SK-N-SH (cell line): ENCODE measurements around the gene HS3ST4. TPM values are rescaled to one million over a fixed set of nuclear protein-coding genes. Genes with fewer than 3 reads are reported as not detected.

Experiments used
- CTCF ChIA-PET: fragments of 300-600, 350-600 bp; formaldehyde crosslinking; extraction: SDS; loops from one replicate; lab custom pipeline; 2021; lab: Yijun Ruan, JAX
- POLR2A ChIA-PET: fragments of 350-600 bp; sonication (Branson Sonifier 250); formaldehyde crosslinking; extraction: SDS; loops from one replicate; lab custom pipeline; 2020; ENCODE audit warnings: antibody characterized with exemption, inconsistent platforms; lab: Yijun Ruan, JAX
- DNase-seq: peaks from one replicate; pipeline ENCODE4 v3.0.0; 2012
- H2AFZ ChIP-seq: fragments of 200-600 bp; sonication (generic); 2 replicates; pipeline ENCODE4 v1.8.1; 2016; ENCODE audit warnings: antibody characterized with exemption, mild to moderate bottlenecking, low read depth
- H3F3A ChIP-seq: fragments of 200-600 bp; sonication (generic); replicated peaks from 2 replicates; pipeline ENCODE3; 2016; ENCODE audit warnings: antibody characterized with exemption, mild to moderate bottlenecking; ENCODE audit not compliant: insufficient read depth
- H3K27ac ChIP-seq, 2 experiments: fragments of 200-500 bp in 1 of 2; fragments of 200-600 bp in 1 of 2; sonication (Bioruptor generic) in 1 of 2; sonication (generic), shearing (Covaris generic) in 1 of 2; 2 replicates each; pipeline versions ENCODE4 v1.5.1 to v1.6.1; 2014 to 2016; ENCODE audit warnings: low read depth in 2 of 2, inconsistent platforms in 1 of 2, low read length in 1 of 2, mild to moderate bottlenecking in 1 of 2, mixed read lengths in 1 of 2
- H3K27me3 ChIP-seq: fragments of 200-600 bp; sonication (generic), shearing (Covaris generic); 2 replicates; pipeline ENCODE4 v1.6.1; 2016; ENCODE audit warnings: mixed run types; ENCODE audit not compliant: insufficient read depth
- H3K36me3 ChIP-seq, 2 experiments: fragments of 200-500 bp in 1 of 2; fragments of 200-600 bp in 1 of 2; sonication (Bioruptor generic) in 1 of 2; sonication (generic) in 1 of 2; replicated peaks in 1 of 2; 2 replicates each; pipeline versions ENCODE3 to v1.5.1; 2014 to 2016; ENCODE audit warnings: low read length in 1 of 2, mild to moderate bottlenecking in 1 of 2; ENCODE audit not compliant: insufficient read depth in 2 of 2, control insufficient read depth in 1 of 2
- H3K4me1 ChIP-seq, 2 experiments: fragments of 200-500 bp in 1 of 2; fragments of 200-600 bp in 1 of 2; sonication (Bioruptor generic) in 1 of 2; sonication (generic), shearing (Covaris generic) in 1 of 2; 2 replicates each; pipeline versions ENCODE4 v1.5.1 to v1.6.1; 2014 to 2016; ENCODE audit warnings: low read depth in 1 of 2, low read length in 1 of 2, mixed run types in 1 of 2; ENCODE audit not compliant: insufficient read depth in 2 of 2, control insufficient read depth in 1 of 2
- H3K4me2 ChIP-seq: fragments of 200-600 bp; sonication (generic), shearing (Covaris generic); 2 replicates; pipeline ENCODE4 v1.6.1; 2017; ENCODE audit warnings: mixed run types
- H3K4me3 ChIP-seq, 2 experiments: fragments of 200-500 bp in 1 of 2; fragments of 200-600 bp in 1 of 2; sonication (Bioruptor generic) in 1 of 2; sonication (generic), shearing (Covaris generic) in 1 of 2; 2 replicates each; pipeline versions ENCODE4 v1.5.1 to v1.8.1; 2014 to 2016; ENCODE audit warnings: low read depth in 2 of 2, inconsistent platforms in 1 of 2, low read length in 1 of 2, mild to moderate bottlenecking in 1 of 2, mixed read lengths in 1 of 2, moderate library complexity in 1 of 2
- H3K79me2 ChIP-seq: fragments of 200-600 bp; sonication (generic); 2 replicates; pipeline ENCODE4 v1.8.1; 2017; ENCODE audit warnings: mild to moderate bottlenecking; ENCODE audit not compliant: insufficient read depth
- H3K9ac ChIP-seq: fragments of 200-600 bp; sonication (generic); 2 replicates; pipeline ENCODE4 v1.6.1; 2017; ENCODE audit warnings: mixed run types
- H3K9me2 ChIP-seq: fragments of 200-600 bp; sonication (generic); 2 replicates; pipeline ENCODE4 v1.6.1; 2017; ENCODE audit warnings: mixed run types
- H3K9me3 ChIP-seq: fragments of 200-600 bp; sonication (generic); 2 replicates; pipeline ENCODE4 v1.6.1; 2017; ENCODE audit warnings: mixed run types, mild to moderate bottlenecking, moderate library complexity
- H4K20me1 ChIP-seq: fragments of 200-600 bp; sonication (generic); 2 replicates; pipeline ENCODE4 v1.6.1; 2017; ENCODE audit warnings: mild to moderate bottlenecking, mixed run types; ENCODE audit not compliant: insufficient read depth
- EZH2phosphoT487 ChIP-seq: fragments of 200-600 bp; sonication (generic); IDR thresholded peaks from 2 replicates; pipeline ENCODE4 v1.6.1; 2017; ENCODE audit warnings: low read depth, mixed run types, mild to moderate bottlenecking, antibody characterized with exemption, moderate library complexity, borderline replicate concordance
- FOSL2 ChIP-seq: IDR thresholded peaks from 2 replicates; pipeline ENCODE4 v1.4.0; 2012; ENCODE audit warnings: low read depth, mild to moderate bottlenecking, moderate library complexity, borderline replicate concordance
- FOXM1 ChIP-seq: IDR thresholded peaks from 2 replicates; pipeline ENCODE4 v1.4.0; 2012; ENCODE audit warnings: low read depth, mild to moderate bottlenecking
- MXI1 ChIP-seq: IDR thresholded peaks from 2 replicates; pipeline ENCODE4 v1.6.1; 2012; ENCODE audit warnings: mild to moderate bottlenecking, low read depth, low read length, improper control_type of control experiment
- NFIC ChIP-seq: IDR thresholded peaks from 2 replicates; pipeline ENCODE4 v1.4.0; 2012; ENCODE audit warnings: borderline replicate concordance
- NRF1 ChIP-seq: IDR thresholded peaks from 2 replicates; pipeline ENCODE4 v1.6.1; 2012; ENCODE audit warnings: low read depth, mild to moderate bottlenecking, low read length
- POLR2AphosphoS5 ChIP-seq: IDR thresholded peaks from 2 replicates; pipeline ENCODE4 v1.6.1; 2012; ENCODE audit warnings: low read depth, low read length
- RAD21 ChIP-seq: IDR thresholded peaks from 2 replicates; pipeline ENCODE4 v1.6.1; 2012; ENCODE audit warnings: mild to moderate bottlenecking, low read length
- RCOR1 ChIP-seq: fragments of 150-350 bp; IDR thresholded peaks from 2 replicates; pipeline ENCODE4 v1.6.1; 2017; ENCODE audit warnings: antibody characterized with exemption, low read length
- RFX5 ChIP-seq: IDR thresholded peaks from 2 replicates; pipeline ENCODE4 v1.6.1; 2012; ENCODE audit warnings: mild to moderate bottlenecking, improper control_type of control experiment, low read length
- RXRA ChIP-seq: IDR thresholded peaks from 2 replicates; pipeline ENCODE4 v1.4.0; 2012; ENCODE audit warnings: low read depth, mild to moderate bottlenecking, borderline replicate concordance
- SMC3 ChIP-seq: IDR thresholded peaks from 2 replicates; pipeline ENCODE4 v1.6.1; 2012; ENCODE audit warnings: low read depth, low read length, improper control_type of control experiment
- TAF1 ChIP-seq: IDR thresholded peaks from 2 replicates; pipeline ENCODE4 v1.6.1; 2012; ENCODE audit warnings: low read depth, mild to moderate bottlenecking, low read length, moderate library complexity, borderline replicate concordance
- TEAD4 ChIP-seq: IDR thresholded peaks from 2 replicates; pipeline ENCODE4 v1.4.0; 2012; ENCODE audit warnings: mild to moderate bottlenecking, borderline replicate concordance; ENCODE audit not compliant: insufficient read depth
- WGBS: methylation state at CpG from one replicate; pipeline ENCODE4 v1.1.6; 2017; ENCODE audit warnings: low lambda C conversion rate; 5-methylcytosine and 5-hydroxymethylcytosine counted together
- polyA plus RNA-seq, 3 experiments: library from polyadenylated mRNA; depleted of rRNA; stranded (reverse); fragments of >200 nt; gene quantifications; 2 replicates each; pipeline ENCODE4 v1.2.3, GENCODE V29; 2012
- TF ChIP-seq, protein P1 (sequence below): IDR thresholded peaks from 2 replicates; pipeline ENCODE4 v1.4.0; 2012; ENCODE audit warnings: low read depth
- TF ChIP-seq, protein P2 (sequence below): IDR thresholded peaks from 2 replicates; pipeline ENCODE4; 2012
- TF ChIP-seq, protein P3 (sequence below): IDR thresholded peaks from 2 replicates; pipeline ENCODE4 v1.6.1; 2012; ENCODE audit warnings: mild to moderate bottlenecking, low read depth, low read length, moderate library complexity
- TF ChIP-seq, protein P4 (sequence below): fragments of 150-350 bp; IDR thresholded peaks from 2 replicates; pipeline ENCODE4 v1.6.1; 2017; ENCODE audit warnings: antibody characterized with exemption, low read length, low read depth, borderline replicate concordance
- TF ChIP-seq, protein P5 (sequence below): fragments of 200-600 bp; sonication (generic); IDR thresholded peaks from 2 replicates; pipeline ENCODE4 v1.6.1; 2017; ENCODE audit warnings: antibody characterized with exemption, mild to moderate bottlenecking, moderate library complexity

Gene HS3ST4
- polyA plus RNA-seq, 1 of the 3 experiments (the other 2 are of a cell fraction): not detected

DNA sequence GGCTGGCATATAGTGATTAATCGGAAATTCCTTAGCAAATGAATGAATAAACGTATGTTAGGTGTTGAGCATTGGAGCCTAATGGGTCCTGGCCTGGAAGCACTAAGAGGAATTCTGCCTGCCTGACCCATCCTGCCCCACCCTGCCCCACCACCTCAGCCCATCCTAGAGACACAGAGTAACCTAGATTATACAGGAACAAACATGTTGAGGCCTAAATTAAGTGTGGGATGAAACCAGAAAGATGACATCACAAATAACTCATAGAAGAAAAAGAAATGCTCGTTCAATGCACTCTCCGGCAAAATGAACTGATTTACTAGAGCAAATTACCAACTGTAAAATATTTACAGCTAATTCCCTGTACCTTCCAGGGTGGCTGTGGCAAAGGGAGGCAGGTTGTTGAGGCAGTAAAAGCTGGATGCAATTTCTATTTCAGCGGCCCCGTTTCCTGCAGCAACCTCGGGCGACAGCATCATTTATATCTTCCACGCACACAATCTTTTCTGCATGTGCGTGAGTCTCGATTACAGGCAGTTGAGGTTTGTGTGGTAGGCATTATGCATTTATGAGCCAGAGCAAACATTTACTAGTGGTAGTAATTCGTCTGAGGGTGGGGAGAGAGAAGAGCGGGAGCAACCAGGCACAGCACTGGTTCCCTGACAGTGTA, 417.2 kb downstream of the HS3ST4 start:
- Histone ChIP-seq H3K9me3 (no peaks in the 10 kb centered on the region), H4K20me1 (no peaks in the 10 kb centered on the region), H3K4me1 (no peaks in the 10 kb centered on the region), H3K4me2 (no peak overlapping the region), H3K27me3 (no peaks in the 10 kb centered on the region), H2AFZ (no peak overlapping the region), H3K4me3 (no peak overlapping the region), H3K9me2 (no peaks in the 10 kb centered on the region), H3F3A (no peaks in the 10 kb centered on the region), H3K9ac (no peak overlapping the region), H3K36me3 (no peaks in the 10 kb centered on the region), H3K79me2 (no peaks in the 10 kb centered on the region), H3K27ac (no peak overlapping the region)
- CTCF ChIA-PET: no interaction called here
- WGBS: 37% methylated on average over 13 of the region's 13 CpGs
- TF ChIP-seq RFX5 (no peak), SMC3 (no peak), TAF1 (no peak), RCOR1 (no peak), TEAD4 (no peak), FOXM1 (no peak), NRF1 (no peak), NFIC (no peak), POLR2AphosphoS5 (no peak), FOSL2 (no peak), RXRA (no peak), MXI1 (no peak), RAD21 (no peak), EZH2phosphoT487 (no peak)
- TF ChIP-seq, protein P1, sequence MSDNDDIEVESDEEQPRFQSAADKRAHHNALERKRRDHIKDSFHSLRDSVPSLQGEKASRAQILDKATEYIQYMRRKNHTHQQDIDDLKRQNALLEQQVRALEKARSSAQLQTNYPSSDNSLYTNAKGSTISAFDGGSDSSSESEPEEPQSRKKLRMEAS: no peak
- TF ChIP-seq, protein P2, sequence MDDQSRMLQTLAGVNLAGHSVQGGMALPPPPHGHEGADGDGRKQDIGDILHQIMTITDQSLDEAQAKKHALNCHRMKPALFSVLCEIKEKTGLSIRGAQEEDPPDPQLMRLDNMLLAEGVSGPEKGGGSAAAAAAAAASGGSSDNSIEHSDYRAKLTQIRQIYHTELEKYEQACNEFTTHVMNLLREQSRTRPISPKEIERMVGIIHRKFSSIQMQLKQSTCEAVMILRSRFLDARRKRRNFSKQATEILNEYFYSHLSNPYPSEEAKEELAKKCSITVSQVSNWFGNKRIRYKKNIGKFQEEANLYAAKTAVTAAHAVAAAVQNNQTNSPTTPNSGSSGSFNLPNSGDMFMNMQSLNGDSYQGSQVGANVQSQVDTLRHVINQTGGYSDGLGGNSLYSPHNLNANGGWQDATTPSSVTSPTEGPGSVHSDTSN: no peak
- TF ChIP-seq, protein P3, sequence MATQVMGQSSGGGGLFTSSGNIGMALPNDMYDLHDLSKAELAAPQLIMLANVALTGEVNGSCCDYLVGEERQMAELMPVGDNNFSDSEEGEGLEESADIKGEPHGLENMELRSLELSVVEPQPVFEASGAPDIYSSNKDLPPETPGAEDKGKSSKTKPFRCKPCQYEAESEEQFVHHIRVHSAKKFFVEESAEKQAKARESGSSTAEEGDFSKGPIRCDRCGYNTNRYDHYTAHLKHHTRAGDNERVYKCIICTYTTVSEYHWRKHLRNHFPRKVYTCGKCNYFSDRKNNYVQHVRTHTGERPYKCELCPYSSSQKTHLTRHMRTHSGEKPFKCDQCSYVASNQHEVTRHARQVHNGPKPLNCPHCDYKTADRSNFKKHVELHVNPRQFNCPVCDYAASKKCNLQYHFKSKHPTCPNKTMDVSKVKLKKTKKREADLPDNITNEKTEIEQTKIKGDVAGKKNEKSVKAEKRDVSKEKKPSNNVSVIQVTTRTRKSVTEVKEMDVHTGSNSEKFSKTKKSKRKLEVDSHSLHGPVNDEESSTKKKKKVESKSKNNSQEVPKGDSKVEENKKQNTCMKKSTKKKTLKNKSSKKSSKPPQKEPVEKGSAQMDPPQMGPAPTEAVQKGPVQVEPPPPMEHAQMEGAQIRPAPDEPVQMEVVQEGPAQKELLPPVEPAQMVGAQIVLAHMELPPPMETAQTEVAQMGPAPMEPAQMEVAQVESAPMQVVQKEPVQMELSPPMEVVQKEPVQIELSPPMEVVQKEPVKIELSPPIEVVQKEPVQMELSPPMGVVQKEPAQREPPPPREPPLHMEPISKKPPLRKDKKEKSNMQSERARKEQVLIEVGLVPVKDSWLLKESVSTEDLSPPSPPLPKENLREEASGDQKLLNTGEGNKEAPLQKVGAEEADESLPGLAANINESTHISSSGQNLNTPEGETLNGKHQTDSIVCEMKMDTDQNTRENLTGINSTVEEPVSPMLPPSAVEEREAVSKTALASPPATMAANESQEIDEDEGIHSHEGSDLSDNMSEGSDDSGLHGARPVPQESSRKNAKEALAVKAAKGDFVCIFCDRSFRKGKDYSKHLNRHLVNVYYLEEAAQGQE: no peak
- TF ChIP-seq, protein P4, sequence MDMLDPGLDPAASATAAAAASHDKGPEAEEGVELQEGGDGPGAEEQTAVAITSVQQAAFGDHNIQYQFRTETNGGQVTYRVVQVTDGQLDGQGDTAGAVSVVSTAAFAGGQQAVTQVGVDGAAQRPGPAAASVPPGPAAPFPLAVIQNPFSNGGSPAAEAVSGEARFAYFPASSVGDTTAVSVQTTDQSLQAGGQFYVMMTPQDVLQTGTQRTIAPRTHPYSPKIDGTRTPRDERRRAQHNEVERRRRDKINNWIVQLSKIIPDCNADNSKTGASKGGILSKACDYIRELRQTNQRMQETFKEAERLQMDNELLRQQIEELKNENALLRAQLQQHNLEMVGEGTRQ: no peak
- TF ChIP-seq, protein P5, sequence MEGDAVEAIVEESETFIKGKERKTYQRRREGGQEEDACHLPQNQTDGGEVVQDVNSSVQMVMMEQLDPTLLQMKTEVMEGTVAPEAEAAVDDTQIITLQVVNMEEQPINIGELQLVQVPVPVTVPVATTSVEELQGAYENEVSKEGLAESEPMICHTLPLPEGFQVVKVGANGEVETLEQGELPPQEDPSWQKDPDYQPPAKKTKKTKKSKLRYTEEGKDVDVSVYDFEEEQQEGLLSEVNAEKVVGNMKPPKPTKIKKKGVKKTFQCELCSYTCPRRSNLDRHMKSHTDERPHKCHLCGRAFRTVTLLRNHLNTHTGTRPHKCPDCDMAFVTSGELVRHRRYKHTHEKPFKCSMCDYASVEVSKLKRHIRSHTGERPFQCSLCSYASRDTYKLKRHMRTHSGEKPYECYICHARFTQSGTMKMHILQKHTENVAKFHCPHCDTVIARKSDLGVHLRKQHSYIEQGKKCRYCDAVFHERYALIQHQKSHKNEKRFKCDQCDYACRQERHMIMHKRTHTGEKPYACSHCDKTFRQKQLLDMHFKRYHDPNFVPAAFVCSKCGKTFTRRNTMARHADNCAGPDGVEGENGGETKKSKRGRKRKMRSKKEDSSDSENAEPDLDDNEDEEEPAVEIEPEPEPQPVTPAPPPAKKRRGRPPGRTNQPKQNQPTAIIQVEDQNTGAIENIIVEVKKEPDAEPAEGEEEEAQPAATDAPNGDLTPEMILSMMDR: no peak
- POLR2A ChIA-PET: no interaction called here
- DNase-seq: no peak
